GM12872 (cell line): ENCODE results near the gene TBX1.

ENCODE experiments used
- CTCF ChIP-seq: IDR thresholded peaks from 3 replicates; pipeline ENCODE4 v1.5.1; 2011; ENCODE audit warnings: low read depth, mild to moderate bottlenecking, low read length, moderate library complexity; ENCODE audit not compliant: insufficient read depth

Gene TBX1

GRCh38 chr22:19812910-19813309, 52.3 kb downstream of the TBX1 start:
- TF ChIP-seq CTCF: no peak

GRCh38 chr22:19814428-19814827, 53.9 kb downstream of the TBX1 start:
- TF ChIP-seq CTCF: no peak

- no peak for TF ChIP-seq CTCF
Measured at GRCh38 chr22:19815093-19815822, 54.7 kb downstream of the TBX1 start.

- no peak for TF ChIP-seq CTCF
Measured at GRCh38 chr22:19815823-19816290, 55.3 kb downstream of the TBX1 start.

GRCh38 chr22:19816372-19817119, 56.0 kb downstream of the TBX1 start:
- no peak for TF ChIP-seq CTCF
